SH-SY5Y (cell line): ENCODE results near the gene SLC45A3.

Source experiments
- GATA2 ChIP-seq: IDR thresholded peaks from 2 replicates; pipeline ENCODE4 v1.6.1; 2011; ENCODE audit warnings: mild to moderate bottlenecking, low read depth, low read length
- GATA3 ChIP-seq: IDR thresholded peaks from 2 replicates; pipeline ENCODE4 v1.6.1; 2011; ENCODE audit warnings: low read depth, mild to moderate bottlenecking, low read length, moderate library complexity

The SLC45A3 gene

GRCh38 chr1:205623646-205624045 lies 56.7 kb downstream of the SLC45A3 start:
- no peak for TF ChIP-seq GATA3
- TF ChIP-seq GATA2: no peak

DNA sequence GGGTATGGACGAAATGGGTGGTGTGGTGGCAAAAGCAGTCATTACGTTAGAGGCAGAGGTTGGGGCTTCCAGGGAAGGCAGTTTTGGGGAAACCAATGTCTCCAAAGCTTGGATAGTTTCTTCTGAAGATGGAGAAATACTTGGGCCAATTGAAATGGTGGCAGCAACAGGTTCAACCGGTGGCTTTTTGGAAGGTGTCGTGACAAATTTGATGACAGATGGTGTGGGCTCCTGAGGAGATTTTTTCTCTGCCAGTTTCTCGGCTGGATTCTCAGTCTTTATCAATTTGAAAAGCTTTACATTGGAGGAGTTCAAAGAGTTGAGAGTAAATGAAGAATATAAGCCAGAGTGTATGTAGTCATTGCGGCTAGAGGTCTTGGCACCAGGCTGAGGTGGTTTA lies 60.0 kb downstream of the SLC45A3 start:
- no peak for TF ChIP-seq GATA2
- no peak for TF ChIP-seq GATA3

- TF ChIP-seq GATA2: no peak
- no peak for TF ChIP-seq GATA3
These were observed 60.9 kb downstream of the SLC45A3 start for GRCh38 chr1:205619376-205619775.

DNA sequence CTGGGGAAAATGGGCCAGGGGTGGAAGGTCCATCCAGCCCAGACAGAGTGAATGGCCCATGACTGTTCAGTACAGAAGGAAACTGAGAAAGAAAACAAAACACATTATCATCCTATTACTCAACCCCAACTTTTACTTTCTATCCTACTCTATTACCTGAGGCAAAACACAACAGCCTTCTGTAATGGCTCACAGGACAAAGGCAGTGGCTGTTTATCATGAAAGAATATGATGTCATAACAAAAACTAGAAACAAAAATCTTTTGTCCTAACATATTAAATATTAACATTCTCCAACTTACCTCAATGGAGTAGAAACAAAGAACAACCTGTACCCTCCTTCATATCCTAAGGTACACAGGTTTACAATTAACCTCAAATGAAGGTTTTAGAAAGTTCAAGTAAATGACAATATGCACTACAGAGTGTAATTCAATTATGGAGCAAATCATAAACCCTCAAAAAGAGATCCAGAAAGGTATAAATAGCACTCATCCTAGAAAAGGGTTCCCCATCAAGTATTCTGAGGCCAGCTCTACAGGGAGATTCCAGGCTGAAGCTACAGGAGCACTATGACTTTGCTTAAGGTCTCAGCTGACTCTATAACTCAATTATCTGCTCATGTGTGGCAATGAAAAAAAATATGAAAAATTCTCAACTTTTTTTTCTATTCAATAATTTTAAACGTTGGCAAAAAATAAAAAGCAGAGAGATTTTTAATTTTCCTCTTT lies 63.6 kb downstream of the SLC45A3 start:
- TF ChIP-seq GATA2 (no peak), GATA3 (no peak)

- TF ChIP-seq GATA2: no peak
- TF ChIP-seq GATA3: no peak
These were observed 64.5 kb downstream of the SLC45A3 start for GRCh38 chr1:205615789-205616188.

- no peak for TF ChIP-seq GATA3
- TF ChIP-seq GATA2: no peak
These were observed 66.4 kb downstream of the SLC45A3 start for GRCh38 chr1:205613854-205614412.

DNA sequence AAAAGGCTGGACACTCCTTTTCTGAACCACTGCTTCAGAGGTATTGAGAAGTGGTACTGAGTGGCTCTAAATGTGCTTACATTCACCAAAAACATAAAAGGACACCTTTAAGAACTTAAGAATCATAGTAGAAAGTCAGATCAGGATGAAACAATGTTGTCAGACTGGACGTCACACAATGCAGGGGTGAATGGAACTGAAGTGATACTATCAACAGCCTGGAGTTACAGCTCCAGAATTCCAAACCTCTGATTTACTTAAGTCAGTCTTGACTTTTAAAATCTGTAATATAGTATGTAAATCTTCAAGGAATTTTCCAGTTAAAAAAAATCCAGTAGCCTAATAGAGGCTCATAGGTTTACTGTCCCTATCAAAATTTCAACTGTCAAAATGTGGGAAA lies 67.8 kb downstream of the SLC45A3 start:
- TF ChIP-seq GATA2: no peak
- TF ChIP-seq GATA3: no peak

DNA sequence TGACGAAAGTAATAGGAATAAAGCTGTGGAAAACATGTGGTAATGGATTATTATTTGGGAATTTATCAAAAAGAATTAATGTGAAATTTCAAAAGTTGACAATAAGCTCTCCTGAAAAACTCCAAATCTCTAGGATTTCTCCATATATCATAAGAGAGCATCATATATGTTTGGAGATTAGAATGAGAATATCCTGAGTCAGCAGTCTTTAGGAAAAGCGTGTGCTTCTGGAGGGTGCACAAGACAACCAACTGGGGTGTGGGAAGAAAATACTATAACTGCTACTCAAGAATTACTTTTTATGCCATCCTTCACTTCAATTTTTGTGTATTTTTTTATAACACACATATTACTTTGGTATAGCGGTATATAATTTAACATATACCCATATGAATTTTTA lies 68.2 kb downstream of the SLC45A3 start:
- no peak for TF ChIP-seq GATA2
- no peak for TF ChIP-seq GATA3

DNA sequence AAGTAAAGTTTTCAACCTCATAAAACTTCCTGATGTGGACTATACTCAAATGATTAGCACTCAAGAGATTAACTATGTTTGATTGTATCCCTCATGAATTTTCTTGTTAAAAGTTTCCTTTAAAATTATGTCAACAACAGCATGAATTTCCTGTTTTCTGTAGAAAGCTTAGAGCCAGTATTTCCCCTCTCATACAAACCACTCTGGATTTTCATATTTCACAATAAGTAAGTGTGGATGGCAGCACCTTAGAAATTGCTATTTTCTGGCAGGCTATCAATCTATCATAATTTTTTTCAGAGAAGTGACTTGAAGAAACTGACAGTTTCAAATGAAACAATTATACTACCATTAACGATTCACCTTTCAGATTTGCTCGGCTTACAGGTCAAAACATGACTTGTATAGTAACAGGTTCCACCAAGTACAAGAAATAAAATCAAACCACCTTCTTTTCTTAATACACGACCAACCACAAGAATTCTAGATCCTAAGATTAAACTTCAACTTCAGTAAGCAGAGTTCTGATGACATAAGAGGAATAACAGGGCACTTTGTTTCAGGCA lies 69.3 kb downstream of the SLC45A3 start:
- no peak for TF ChIP-seq GATA3
- TF ChIP-seq GATA2: no peak

DNA sequence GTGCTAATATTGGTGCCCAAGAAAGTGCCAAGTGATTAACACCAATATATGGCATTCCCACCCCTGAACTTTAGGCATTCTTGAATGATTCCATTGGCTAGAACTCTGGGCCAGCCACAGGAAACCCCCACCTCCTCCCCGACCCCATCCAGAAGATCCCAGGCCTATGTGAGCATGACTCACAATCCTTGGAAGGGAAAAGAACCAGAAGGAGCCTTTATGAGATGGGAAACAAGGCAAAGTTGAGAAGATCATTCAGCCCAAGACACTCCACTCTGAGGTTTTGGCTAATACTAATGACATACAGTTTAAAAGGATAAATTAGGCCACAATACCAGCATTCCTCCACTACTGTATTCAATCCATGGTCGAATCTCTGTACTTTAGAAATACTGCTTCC lies 70.3 kb downstream of the SLC45A3 start:
- TF ChIP-seq GATA3 (no peak), GATA2 (no peak)
